NB4 (cell line): ENCODE measurements around the gene CA10.

Source experiments
- DNase-seq: peaks from one replicate; pipeline ENCODE4 v3.0.0; 2010; ENCODE audit warnings: low read depth
- H3K4me3 ChIP-seq: one replicate; pipeline ENCODE4 v1.5.1; 2011; ENCODE audit warnings: mild to moderate bottlenecking, low read depth, low read length, moderate library complexity
- MYC ChIP-seq: IDR thresholded peaks from 2 replicates; pipeline ENCODE4 v1.6.1; 2011; ENCODE audit warnings: low read depth, low read length
- POLR2A ChIP-seq: IDR thresholded peaks from 2 replicates; pipeline ENCODE4 v1.6.1; 2011; ENCODE audit warnings: mild to moderate bottlenecking; ENCODE audit not compliant: insufficient read length; ENCODE audit errors: extremely low read depth
- TF ChIP-seq, protein P1 (sequence below): IDR thresholded peaks from 2 replicates; pipeline ENCODE4 v1.6.1; 2011; ENCODE audit warnings: low read depth, low read length
- TF ChIP-seq, protein P2 (sequence below): IDR thresholded peaks from one replicate; pipeline ENCODE4 v1.5.1; 2012; ENCODE audit warnings: low read depth, low read length

The CA10 gene

DNA sequence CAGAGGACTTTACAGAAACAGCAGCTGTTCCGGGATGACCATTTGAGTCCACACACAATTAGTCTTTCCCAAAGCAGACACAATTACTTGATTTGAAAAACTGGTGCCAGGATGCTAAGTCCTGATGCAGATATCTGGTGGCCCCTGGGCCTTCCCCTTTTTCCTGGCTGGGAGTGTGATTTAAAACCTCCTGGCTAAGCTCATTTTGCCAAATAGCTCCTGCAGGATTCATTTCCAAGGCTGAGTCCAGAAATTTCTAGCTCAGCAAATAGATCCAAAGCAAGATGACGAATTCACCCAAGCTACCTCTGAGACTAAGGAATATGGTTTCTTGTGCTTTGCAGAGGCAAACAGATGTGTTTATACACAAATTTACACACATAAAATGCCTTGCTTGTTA, 422.2 kb downstream of the CA10 start:
- DNase-seq: no peak
- TF ChIP-seq MYC (no peak), POLR2A (no peak)
- TF ChIP-seq, protein P1, sequence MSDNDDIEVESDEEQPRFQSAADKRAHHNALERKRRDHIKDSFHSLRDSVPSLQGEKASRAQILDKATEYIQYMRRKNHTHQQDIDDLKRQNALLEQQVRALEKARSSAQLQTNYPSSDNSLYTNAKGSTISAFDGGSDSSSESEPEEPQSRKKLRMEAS: no peak
- TF ChIP-seq, protein P2, sequence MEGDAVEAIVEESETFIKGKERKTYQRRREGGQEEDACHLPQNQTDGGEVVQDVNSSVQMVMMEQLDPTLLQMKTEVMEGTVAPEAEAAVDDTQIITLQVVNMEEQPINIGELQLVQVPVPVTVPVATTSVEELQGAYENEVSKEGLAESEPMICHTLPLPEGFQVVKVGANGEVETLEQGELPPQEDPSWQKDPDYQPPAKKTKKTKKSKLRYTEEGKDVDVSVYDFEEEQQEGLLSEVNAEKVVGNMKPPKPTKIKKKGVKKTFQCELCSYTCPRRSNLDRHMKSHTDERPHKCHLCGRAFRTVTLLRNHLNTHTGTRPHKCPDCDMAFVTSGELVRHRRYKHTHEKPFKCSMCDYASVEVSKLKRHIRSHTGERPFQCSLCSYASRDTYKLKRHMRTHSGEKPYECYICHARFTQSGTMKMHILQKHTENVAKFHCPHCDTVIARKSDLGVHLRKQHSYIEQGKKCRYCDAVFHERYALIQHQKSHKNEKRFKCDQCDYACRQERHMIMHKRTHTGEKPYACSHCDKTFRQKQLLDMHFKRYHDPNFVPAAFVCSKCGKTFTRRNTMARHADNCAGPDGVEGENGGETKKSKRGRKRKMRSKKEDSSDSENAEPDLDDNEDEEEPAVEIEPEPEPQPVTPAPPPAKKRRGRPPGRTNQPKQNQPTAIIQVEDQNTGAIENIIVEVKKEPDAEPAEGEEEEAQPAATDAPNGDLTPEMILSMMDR: no peak
- no peak overlapping the region for H3K4me3 ChIP-seq

DNA sequence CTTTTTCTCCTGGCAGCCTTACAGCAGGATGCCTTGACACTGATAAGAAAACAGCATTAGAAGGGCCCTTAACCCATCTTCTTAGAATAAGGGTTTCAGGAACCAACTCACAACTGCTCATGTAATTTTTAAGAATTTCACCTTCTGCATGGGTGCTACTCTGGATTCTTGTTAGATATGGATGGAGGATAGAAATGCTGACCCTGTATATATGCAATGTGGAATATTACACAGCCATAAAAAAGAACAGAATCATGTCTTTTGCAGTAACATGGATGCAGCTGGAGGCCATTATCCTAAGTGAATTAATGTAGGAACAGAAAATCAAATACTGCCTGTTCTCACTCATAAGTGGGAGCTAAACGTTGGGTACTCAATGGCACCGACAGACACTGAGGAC, 423.5 kb downstream of the CA10 start:
- no peak overlapping the region for H3K4me3 ChIP-seq
- no peak for DNase-seq
- TF ChIP-seq, protein P1: no peak
- TF ChIP-seq, protein P2: no peak
- TF ChIP-seq MYC (no peak), POLR2A (no peak)

DNA sequence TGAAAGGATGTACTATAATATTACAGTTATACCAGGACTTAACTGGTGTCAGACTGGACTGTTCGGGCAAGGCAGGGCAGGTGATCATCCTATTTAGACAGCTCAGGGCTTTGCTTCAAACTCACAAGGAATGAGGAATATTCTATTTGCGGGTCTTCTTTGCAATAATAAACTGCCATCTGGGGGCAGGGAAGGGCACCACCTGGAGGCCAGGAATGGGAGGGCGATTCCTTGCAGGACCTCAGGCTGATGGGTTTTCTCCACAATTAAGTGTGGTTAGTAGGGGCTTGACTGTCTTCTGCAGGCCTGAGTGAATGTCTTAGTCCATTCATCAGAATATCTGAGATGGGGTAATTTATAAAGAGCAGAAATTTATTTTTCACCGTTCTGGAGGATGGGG, 424.1 kb downstream of the CA10 start:
- H3K4me3 ChIP-seq: no peak overlapping the region
- TF ChIP-seq POLR2A: no peak
- DNase-seq: no peak

DNA sequence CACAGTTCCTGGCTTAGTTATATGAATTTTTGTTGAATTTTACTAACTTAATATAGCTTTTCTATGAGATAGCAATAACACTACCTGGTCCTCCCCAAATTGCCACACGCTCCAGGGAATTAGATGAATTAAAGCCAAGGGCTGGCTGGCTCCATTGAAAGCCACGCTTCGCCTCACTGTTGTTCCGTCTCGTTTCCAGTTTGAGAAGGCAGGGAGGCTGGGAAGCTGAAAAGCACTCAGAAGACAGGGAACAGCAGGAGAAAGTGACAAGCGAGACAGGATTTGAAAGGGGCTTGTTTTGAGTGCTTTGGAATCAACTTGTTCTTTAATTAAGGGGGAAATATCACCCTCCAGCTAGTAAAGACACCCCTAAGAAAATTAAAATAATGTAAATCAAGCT, 425.3 kb downstream of the CA10 start:
- no peak for TF ChIP-seq MYC
- TF ChIP-seq, protein P2: no peak
- TF ChIP-seq POLR2A: no peak
- TF ChIP-seq, protein P1: no peak
- H3K4me3 ChIP-seq: no peak overlapping the region
- DNase-seq: no peak

DNA sequence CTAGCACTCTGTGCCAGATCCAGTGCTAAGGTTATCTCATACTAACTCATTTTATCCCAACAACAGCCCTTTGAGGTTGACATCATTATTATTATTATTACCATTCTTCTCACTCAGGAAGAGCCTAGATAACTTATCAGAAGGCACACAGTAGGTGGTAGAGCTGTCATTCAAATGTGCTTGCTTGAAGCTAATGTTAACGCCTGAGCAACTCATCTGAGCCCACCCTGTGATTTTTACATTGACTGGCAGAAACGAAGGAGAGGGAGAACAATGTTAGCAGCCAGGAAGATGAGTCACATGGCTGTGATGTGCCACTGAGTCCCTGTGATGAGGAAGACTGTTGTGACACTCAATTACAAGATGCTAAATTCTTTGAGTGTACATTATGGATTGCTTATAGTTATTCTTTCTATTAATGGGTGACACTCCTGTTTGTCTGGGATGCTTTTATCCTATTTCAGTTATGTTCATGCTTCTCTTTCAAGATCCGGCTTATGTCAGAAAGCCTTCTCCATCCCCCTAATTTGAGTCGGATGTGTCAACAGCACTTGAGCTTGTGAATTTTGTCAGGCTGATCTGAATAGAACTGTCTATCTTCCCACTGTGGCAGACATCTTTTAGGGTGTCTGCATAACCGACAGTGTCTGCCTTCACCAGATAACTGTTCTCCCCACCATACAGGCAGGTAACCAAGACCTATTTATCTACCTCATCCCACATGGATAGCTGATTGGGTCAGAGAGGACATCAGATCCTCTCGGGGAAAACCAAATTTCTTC, 426.4 kb downstream of the CA10 start:
- TF ChIP-seq, protein P1: no peak
- TF ChIP-seq POLR2A (no peak), MYC (no peak)

DNA sequence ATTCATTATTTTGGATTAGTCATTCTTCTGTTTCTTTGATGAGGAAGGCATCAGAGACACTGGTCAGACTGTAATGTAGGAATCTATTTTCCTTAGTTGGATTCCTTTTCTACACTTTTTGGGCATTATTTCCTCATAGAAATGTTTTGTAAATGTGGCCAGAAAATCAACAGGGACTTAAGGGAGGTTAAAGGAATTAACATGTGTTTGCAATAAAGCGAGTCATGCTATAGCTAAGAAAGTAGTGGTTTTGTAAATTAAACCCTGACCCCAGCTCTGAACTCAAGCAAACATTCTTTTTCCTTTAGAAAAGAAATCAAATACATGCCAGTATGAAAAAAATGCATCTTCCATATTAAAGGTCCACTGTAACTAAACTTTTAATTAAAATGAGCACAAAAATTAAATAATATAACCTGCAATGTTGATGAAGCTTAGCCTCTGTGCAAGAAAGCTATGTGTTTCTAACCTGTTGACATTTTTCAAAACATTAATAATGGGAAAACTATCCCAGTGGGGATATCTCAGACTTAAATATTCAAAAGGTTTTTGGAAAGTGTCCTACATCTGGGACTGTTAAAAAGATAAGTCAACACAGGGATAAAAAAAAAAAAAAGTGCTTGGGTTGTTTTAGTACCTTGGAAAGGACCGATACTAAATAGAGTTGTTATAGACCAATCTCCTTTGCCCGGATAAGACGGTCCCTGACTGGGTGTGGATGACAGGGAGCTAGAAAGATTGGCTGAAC, 428.0 kb downstream of the CA10 start:
- H3K4me3 ChIP-seq: no peak overlapping the region
- DNase-seq: no peak
- TF ChIP-seq, protein P2: no peak
- TF ChIP-seq MYC: no peak
- no peak for TF ChIP-seq POLR2A
- TF ChIP-seq, protein P1: no peak

More for the DNA sequence above, 426.4 kb downstream of the CA10 start:
- H3K4me3 ChIP-seq: no peak overlapping the region
- DNase-seq: no peak
